ENCODE measurements around the gene UMODL1.

- TF ChIP-seq POU2F2 (IDR thresholded peaks at IDR 0.05; ENCODE audit: low read depth, low read length) (no peak), SPI1 (IDR thresholded peaks at IDR 0.05; ENCODE audit: low read depth, low read length) (no peak), POLR2A (IDR thresholded peaks at IDR 0.05; ENCODE audit: low read depth, low read length) (no peak), TAF1 (IDR thresholded peaks at IDR 0.05; ENCODE audit: low read depth, low read length) (no peak), POLR2AphosphoS5 (IDR thresholded peaks at IDR 0.05; ENCODE audit: low read depth, low read length) (no peak)
Observed at GRCh38 chr21:42157606-42158310, 86.6 kb downstream of the UMODL1 start.
